Measurements from ENCODE around the gene ALAS1.

DNA sequence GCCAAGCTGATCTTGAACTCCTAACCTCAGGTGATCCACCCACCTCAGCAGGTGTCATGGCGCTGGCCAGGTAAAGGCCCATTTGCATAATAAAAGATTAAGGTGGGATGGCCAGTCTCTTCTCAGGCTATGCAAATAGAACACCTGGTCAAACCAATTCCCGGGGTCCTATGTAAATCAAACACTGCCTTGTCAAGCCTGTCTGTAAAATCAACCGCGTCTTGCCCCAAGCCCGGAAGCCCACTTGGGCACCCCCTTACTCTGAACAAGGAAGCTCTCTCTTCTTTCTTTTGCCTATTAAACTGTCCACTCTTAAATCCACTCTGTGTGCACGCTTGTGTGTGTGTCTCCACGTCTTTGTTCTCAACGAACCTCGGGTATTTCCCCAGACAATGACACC is 30.7 kb upstream of the ALAS1 start:
- TF ChIP-seq, protein P1, sequence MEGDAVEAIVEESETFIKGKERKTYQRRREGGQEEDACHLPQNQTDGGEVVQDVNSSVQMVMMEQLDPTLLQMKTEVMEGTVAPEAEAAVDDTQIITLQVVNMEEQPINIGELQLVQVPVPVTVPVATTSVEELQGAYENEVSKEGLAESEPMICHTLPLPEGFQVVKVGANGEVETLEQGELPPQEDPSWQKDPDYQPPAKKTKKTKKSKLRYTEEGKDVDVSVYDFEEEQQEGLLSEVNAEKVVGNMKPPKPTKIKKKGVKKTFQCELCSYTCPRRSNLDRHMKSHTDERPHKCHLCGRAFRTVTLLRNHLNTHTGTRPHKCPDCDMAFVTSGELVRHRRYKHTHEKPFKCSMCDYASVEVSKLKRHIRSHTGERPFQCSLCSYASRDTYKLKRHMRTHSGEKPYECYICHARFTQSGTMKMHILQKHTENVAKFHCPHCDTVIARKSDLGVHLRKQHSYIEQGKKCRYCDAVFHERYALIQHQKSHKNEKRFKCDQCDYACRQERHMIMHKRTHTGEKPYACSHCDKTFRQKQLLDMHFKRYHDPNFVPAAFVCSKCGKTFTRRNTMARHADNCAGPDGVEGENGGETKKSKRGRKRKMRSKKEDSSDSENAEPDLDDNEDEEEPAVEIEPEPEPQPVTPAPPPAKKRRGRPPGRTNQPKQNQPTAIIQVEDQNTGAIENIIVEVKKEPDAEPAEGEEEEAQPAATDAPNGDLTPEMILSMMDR (IDR thresholded peaks at IDR 0.05): no peak
- no peak for TF ChIP-seq POLR2A (IDR thresholded peaks at IDR 0.05)

Data from adrenal gland (tissue), 5 donors.